Measurements from ENCODE around the gene ARL3. TPM values are rescaled to one million over a fixed set of nuclear protein-coding genes. Genes with fewer than 3 reads are reported as not detected.
"Not testable (repeated sequence)": the region's sequence is repeated elsewhere in the genome, so short reads cannot be mapped to it uniquely, and the experiment has no call there.

ARL3 gene
- total RNA-seq, 2 experiments from 2014 or later: 3.9 TPM

GRCh38 chr10:102731222-102731800, 17.1 kb upstream of the ARL3 start:
- DNase-seq: no peak
- Mint-ChIP-seq H3K9me3 (no peaks in the 10 kb centered on the region), H3K27me3 (ENCODE audit: low read depth) (no peaks in the 10 kb centered on the region), H3K36me3 (ENCODE audit: low read depth) (peaks cover 23% of the 10 kb centered on the region), H3K27ac (no peak overlapping the region), H3K4me3 (no peak overlapping the region), H3K4me1 (ENCODE audit: low read depth) (no peaks in the 10 kb centered on the region)
- CTCF ChIA-PET: interaction anchor here (0.6 to 2.3 kb wide), 6 partner anchors 10 to 424 kb away, joined by 3 to 8 read pairs (median 3); no protein-coding TSS in a partner anchor
- intact Hi-C loops (cut with micrococcal nuclease): no loop called here

GRCh38 chr10:102729029-102730026, 15.1 kb upstream of the ARL3 start:
- Mint-ChIP-seq H3K27me3 (ENCODE audit: low read depth) (no peaks in the 10 kb centered on the region), H3K36me3 (ENCODE audit: low read depth) (peaks cover 19% of the 10 kb centered on the region), H3K27ac (no peak overlapping the region), H3K4me1 (ENCODE audit: low read depth) (no peaks in the 10 kb centered on the region), H3K4me3 (no peak overlapping the region), H3K9me3 (no peaks in the 10 kb centered on the region)
- intact Hi-C loops (cut with micrococcal nuclease): loop anchor here (1.0 to 5.0 kb wide), 4 partner anchors 103 to 340 kb away; partner anchors contain the start of gene CNNM2
- peak; percentile 71 for DNase-seq
- CTCF ChIA-PET: interaction anchor here (2.3 kb wide), 1 partner anchor 12 kb away, joined by 8 read pairs; no protein-coding TSS in a partner anchor

- no peaks in the 10 kb centered on the region for H3K4me1 Mint-ChIP-seq (ENCODE audit: low read depth)
- no peaks in the 10 kb centered on the region for H3K27me3 Mint-ChIP-seq (ENCODE audit: low read depth)
- no peak for DNase-seq
- H3K36me3 Mint-ChIP-seq (ENCODE audit: low read depth): peaks cover 19% of the 10 kb centered on the region
- intact Hi-C loops (cut with micrococcal nuclease): loop anchor here (5.0 kb wide), 2 partner anchors 105 to 190 kb away; partner anchors contain the start of gene CNNM2
- H3K9me3 Mint-ChIP-seq: no peaks in the 10 kb centered on the region
- CTCF ChIA-PET: interaction anchor here (0.9 to 1.7 kb wide), 5 partner anchors 11 to 175 kb away, joined by 3 to 6 read pairs (median 5); no protein-coding TSS in a partner anchor
- no peak overlapping the region for H3K27ac Mint-ChIP-seq
- H3K4me3 Mint-ChIP-seq: no peak overlapping the region
These were observed 13.0 kb upstream of the ARL3 start for GRCh38 chr10:102727037-102727818.

GRCh38 chr10:102726274-102726673, 12.1 kb upstream of the ARL3 start:
- no peak overlapping the region for H3K4me3 Mint-ChIP-seq
- H3K36me3 Mint-ChIP-seq (ENCODE audit: low read depth): peaks cover 25% of the 10 kb centered on the region
- no peaks in the 10 kb centered on the region for H3K27me3 Mint-ChIP-seq (ENCODE audit: low read depth)
- CTCF ChIA-PET: interaction anchor here (0.6 to 1.6 kb wide), 2 partner anchors 25 to 109 kb away, joined by 3 to 5 read pairs; no protein-coding TSS in a partner anchor
- DNase-seq: no peak
- no peak overlapping the region for H3K27ac Mint-ChIP-seq
- H3K4me1 Mint-ChIP-seq (ENCODE audit: low read depth): peaks cover 6% of the 10 kb centered on the region
- intact Hi-C loops (cut with micrococcal nuclease): loop anchor here (5.0 kb wide), 2 partner anchors 106 to 191 kb away; partner anchors contain the start of gene CNNM2
- H3K9me3 Mint-ChIP-seq: no peaks in the 10 kb centered on the region

- Mint-ChIP-seq H3K9me3 (no peaks in the 10 kb centered on the region), H3K27me3 (ENCODE audit: low read depth) (no peaks in the 10 kb centered on the region), H3K36me3 (ENCODE audit: low read depth) (peaks cover 30% of the 10 kb centered on the region), H3K4me3 (no peak overlapping the region), H3K4me1 (ENCODE audit: low read depth) (peaks cover 17% of the 10 kb centered on the region), H3K27ac (no peak overlapping the region)
- intact Hi-C loops (cut with micrococcal nuclease): no loop called here
- CTCF ChIA-PET: interaction anchor here (0.7 kb wide), 1 partner anchor 30 kb away, joined by 3 read pairs; no protein-coding TSS in a partner anchor
- DNase-seq: no peak
These were observed 9.8 kb upstream of the ARL3 start for GRCh38 chr10:102723989-102724388.

- no peak for DNase-seq
- intact Hi-C loops (cut with micrococcal nuclease): no loop called here
- Mint-ChIP-seq H3K4me1 (ENCODE audit: low read depth) (peaks cover 31% of the 10 kb centered on the region), H3K36me3 (ENCODE audit: low read depth) (peaks cover 36% of the 10 kb centered on the region), H3K27ac (peak overlapping the region; percentile 5), H3K9me3 (no peaks in the 10 kb centered on the region), H3K27me3 (ENCODE audit: low read depth) (no peaks in the 10 kb centered on the region), H3K4me3 (no peak overlapping the region)
- CTCF ChIA-PET: no interaction called here
These were observed 7.8 kb upstream of the ARL3 start for GRCh38 chr10:102721954-102722353.

- H3K9me3 Mint-ChIP-seq: no peaks in the 10 kb centered on the region
- intact Hi-C loops (cut with micrococcal nuclease): no loop called here
These were observed 6.6 kb upstream of the ARL3 start for GRCh38 chr10:102720775-102721301.

GRCh38 chr10:102720337-102720736, 6.1 kb upstream of the ARL3 start:
- Mint-ChIP-seq H3K36me3 (ENCODE audit: low read depth) (peaks cover 34% of the 10 kb centered on the region), H3K4me3 (no peak overlapping the region), H3K27ac (no peak overlapping the region), H3K4me1 (ENCODE audit: low read depth) (peaks cover 44% of the 10 kb centered on the region), H3K27me3 (ENCODE audit: low read depth) (no peaks in the 10 kb centered on the region), H3K9me3 (no peaks in the 10 kb centered on the region)
- CTCF ChIA-PET: interaction anchor here (0.6 to 0.9 kb wide), 3 partner anchors 32 to 286 kb away, joined by 3 to 6 read pairs (median 4); no protein-coding TSS in a partner anchor
- no peak for DNase-seq
- intact Hi-C loops (cut with micrococcal nuclease): no loop called here

More at GRCh38 chr10:102720775-102721301, 6.6 kb upstream of the ARL3 start:
- no peaks in the 10 kb centered on the region for H3K27me3 Mint-ChIP-seq (ENCODE audit: low read depth)
- peaks cover 34% of the 10 kb centered on the region for H3K36me3 Mint-ChIP-seq (ENCODE audit: low read depth)
- CTCF ChIA-PET: interaction anchor here (0.6 to 0.9 kb wide), 2 partner anchors 31 to 286 kb away, joined by 3 to 6 read pairs; no protein-coding TSS in a partner anchor
- no peak overlapping the region for H3K27ac Mint-ChIP-seq
- no peak overlapping the region for H3K4me3 Mint-ChIP-seq
- no peak for DNase-seq
- peaks cover 40% of the 10 kb centered on the region for H3K4me1 Mint-ChIP-seq (ENCODE audit: low read depth)

- no peaks in the 10 kb centered on the region for H3K27me3 Mint-ChIP-seq (ENCODE audit: low read depth)
- intact Hi-C loops (cut with micrococcal nuclease): loop anchor here (10.0 kb wide), 1 partner anchor 347 kb away; no protein-coding TSS in a partner anchor
- CTCF ChIA-PET: interaction anchor here (0.6 kb wide), 1 partner anchor 13 kb away, joined by 6 read pairs; no protein-coding TSS in a partner anchor
- H3K9me3 Mint-ChIP-seq: no peaks in the 10 kb centered on the region
- peaks cover 25% of the 10 kb centered on the region for H3K36me3 Mint-ChIP-seq (ENCODE audit: low read depth)
- H3K4me3 Mint-ChIP-seq: no peak overlapping the region
- DNase-seq: no peak
- H3K27ac Mint-ChIP-seq: no peak overlapping the region
- H3K4me1 Mint-ChIP-seq (ENCODE audit: low read depth): peaks cover 50% of the 10 kb centered on the region
These were observed 4.0 kb upstream of the ARL3 start for GRCh38 chr10:102718220-102718619.

- CTCF ChIA-PET: interaction anchor here (2.2 kb wide), 1 partner anchor 10 kb away, joined by 6 read pairs; no protein-coding TSS in a partner anchor
- not testable (repeated sequence) for H3K9me3 Mint-ChIP-seq; H3K4me3 Mint-ChIP-seq; DNase-seq; H3K27ac Mint-ChIP-seq; H3K27me3 Mint-ChIP-seq (ENCODE audit: low read depth)
- H3K36me3 Mint-ChIP-seq (ENCODE audit: low read depth): peaks cover 23% of the 10 kb centered on the region
- H3K4me1 Mint-ChIP-seq (ENCODE audit: low read depth): peaks cover 59% of the 10 kb centered on the region
- intact Hi-C loops (cut with micrococcal nuclease): loop anchor here (10.0 kb wide), 1 partner anchor 348 kb away; no protein-coding TSS in a partner anchor
These were observed 2.8 kb upstream of the ARL3 start for GRCh38 chr10:102716900-102717565.

GRCh38 chr10:102715880-102716279, 1.7 kb upstream of the ARL3 start:
- no peak for DNase-seq
- intact Hi-C loops (cut with micrococcal nuclease): loop anchor here (2.0 to 10.0 kb wide), 2 partner anchors 41 to 349 kb away; no protein-coding TSS in a partner anchor
- H3K36me3 Mint-ChIP-seq (ENCODE audit: low read depth): peaks cover 19% of the 10 kb centered on the region
- H3K27ac Mint-ChIP-seq: no peak overlapping the region
- no peaks in the 10 kb centered on the region for H3K27me3 Mint-ChIP-seq (ENCODE audit: low read depth)
- no peaks in the 10 kb centered on the region for H3K9me3 Mint-ChIP-seq
- peak overlapping the region; percentile 53 for H3K4me3 Mint-ChIP-seq
- peaks cover 55% of the 10 kb centered on the region for H3K4me1 Mint-ChIP-seq (ENCODE audit: low read depth)
- CTCF ChIA-PET: interaction anchor here (0.8 to 6.1 kb wide), 3 partner anchors 11 to 40 kb away, joined by 3 to 38 read pairs (median 6); no protein-coding TSS in a partner anchor
